ENCODE measurements around the gene ITIH2.

The ITIH2 gene

GRCh38 chr10:7717767-7718166 is 14.7 kb downstream of the ITIH2 start:
- no peak for DNase-seq
- peaks cover 0 to 6% of the 10 kb centered on the region in 2 donors for H3K27me3 ChIP-seq
- H3K27ac ChIP-seq, result no peak overlapping the region
- no peak overlapping the region for H3K4me3 ChIP-seq
- H3K4me1 ChIP-seq, result no peaks in the 10 kb centered on the region
- intact Hi-C loops (cut with DNase I; ENCODE audit: low total_unique reads), result no loop called here
- H3K9me3 ChIP-seq, result no peaks in the 10 kb centered on the region
- TF ChIP-seq, protein P1, sequence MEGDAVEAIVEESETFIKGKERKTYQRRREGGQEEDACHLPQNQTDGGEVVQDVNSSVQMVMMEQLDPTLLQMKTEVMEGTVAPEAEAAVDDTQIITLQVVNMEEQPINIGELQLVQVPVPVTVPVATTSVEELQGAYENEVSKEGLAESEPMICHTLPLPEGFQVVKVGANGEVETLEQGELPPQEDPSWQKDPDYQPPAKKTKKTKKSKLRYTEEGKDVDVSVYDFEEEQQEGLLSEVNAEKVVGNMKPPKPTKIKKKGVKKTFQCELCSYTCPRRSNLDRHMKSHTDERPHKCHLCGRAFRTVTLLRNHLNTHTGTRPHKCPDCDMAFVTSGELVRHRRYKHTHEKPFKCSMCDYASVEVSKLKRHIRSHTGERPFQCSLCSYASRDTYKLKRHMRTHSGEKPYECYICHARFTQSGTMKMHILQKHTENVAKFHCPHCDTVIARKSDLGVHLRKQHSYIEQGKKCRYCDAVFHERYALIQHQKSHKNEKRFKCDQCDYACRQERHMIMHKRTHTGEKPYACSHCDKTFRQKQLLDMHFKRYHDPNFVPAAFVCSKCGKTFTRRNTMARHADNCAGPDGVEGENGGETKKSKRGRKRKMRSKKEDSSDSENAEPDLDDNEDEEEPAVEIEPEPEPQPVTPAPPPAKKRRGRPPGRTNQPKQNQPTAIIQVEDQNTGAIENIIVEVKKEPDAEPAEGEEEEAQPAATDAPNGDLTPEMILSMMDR (IDR thresholded peaks at IDR 0.05), result no peak
- H3K36me3 ChIP-seq, result no peaks in the 10 kb centered on the region

DNA sequence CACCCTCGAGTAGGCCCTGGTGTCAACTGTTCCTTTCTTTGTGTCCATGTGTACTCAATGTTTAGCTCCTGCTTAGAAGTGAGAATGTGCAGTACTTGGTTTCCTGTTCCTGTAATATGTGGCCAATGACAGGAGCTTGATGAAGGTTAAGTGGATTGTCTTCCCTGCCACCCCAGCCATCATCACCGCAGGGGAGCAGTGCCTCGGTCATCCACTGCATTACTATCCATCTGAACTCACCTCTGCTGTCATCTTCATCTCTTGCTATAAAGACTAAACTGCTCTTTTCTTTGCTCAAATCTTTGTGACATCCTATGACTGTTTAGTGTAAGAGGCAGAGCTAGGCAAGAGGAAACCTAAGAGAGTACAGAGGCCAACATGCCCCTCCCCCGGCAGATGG is 15.6 kb downstream of the ITIH2 start:
- H3K9me3 ChIP-seq, result no peaks in the 10 kb centered on the region
- H3K36me3 ChIP-seq, result no peaks in the 10 kb centered on the region
- peaks cover 0 to 6% of the 10 kb centered on the region in 2 donors for H3K27me3 ChIP-seq
- intact Hi-C loops (cut with DNase I; ENCODE audit: low total_unique reads), result no loop called here
- H3K4me1 ChIP-seq, result no peaks in the 10 kb centered on the region
- TF ChIP-seq, protein P1 (IDR thresholded peaks at IDR 0.05), result no peak
- H3K27ac ChIP-seq, result no peak overlapping the region
- DNase-seq, result no peak
- H3K4me3 ChIP-seq, result no peak overlapping the region

DNA sequence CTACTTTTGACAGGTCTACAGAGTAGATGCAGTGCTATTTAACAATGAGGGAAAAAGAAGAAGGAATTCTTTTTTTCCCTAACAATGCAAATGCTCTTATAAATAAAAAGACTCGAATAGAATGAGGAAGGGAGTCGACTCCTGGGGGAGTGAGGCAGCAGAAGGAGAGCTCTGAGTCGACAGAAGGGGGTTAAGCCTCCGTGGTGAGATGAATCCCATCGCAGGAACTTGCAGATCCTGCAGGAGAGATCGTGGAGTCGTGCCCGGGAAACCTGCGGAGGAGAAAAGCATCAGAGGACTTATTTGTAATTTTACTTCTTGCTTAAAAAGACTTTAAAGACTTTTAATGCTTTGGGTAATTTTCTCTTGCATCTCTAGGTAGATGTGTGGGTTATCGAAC is 17.4 kb downstream of the ITIH2 start:
- intact Hi-C loops (cut with DNase I; ENCODE audit: low total_unique reads), result no loop called here
- H3K9me3 ChIP-seq, result no peaks in the 10 kb centered on the region
- TF ChIP-seq, protein P1 (IDR thresholded peaks at IDR 0.05), result no peak
- DNase-seq, result no peak
- H3K36me3 ChIP-seq, result no peaks in the 10 kb centered on the region
- H3K4me1 ChIP-seq, result no peaks in the 10 kb centered on the region
- H3K27me3 ChIP-seq, result peaks cover 0 to 7% of the 10 kb centered on the region in 2 donors
- no peak overlapping the region for H3K27ac ChIP-seq
- no peak overlapping the region for H3K4me3 ChIP-seq

DNA sequence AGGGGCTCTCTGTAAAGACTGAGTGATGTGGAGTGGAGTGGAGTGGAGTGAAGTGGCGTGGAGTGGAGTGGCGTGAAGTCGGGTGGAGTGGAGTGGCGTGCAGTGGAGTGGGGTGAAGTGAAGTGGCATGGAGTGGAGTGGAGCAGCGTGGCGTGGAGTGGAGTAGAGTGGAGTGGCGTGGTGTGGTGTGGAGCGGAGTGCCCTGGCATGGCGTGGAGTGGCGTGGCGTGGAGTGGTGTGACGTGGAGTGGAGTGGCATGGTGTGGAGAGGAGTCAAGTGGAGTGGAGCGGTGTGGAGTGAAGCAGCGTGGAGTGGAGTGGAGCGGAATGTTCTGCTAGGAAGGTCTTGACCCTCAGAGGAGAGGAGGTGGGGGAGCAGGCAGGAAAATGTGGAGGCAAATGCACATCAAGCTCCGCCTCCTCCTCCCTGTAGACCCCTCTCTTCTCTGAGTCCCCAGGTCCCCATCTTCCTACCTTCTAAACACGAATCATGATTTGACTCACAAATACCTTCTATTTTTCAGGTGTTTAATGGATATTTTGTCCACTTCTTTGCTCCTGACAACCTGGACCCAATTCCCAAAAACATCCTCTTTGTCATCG is 19.9 kb downstream of the ITIH2 start:
- Histone ChIP-seq H3K9me3 (no peaks in the 10 kb centered on the region), H3K4me3 (no peak overlapping the region), H3K4me1 (no peaks in the 10 kb centered on the region), H3K27ac (no peak overlapping the region), H3K27me3 (peaks cover 0 to 5% of the 10 kb centered on the region in 2 donors), H3K36me3 (no peaks in the 10 kb centered on the region)
- TF ChIP-seq, protein P1 (IDR thresholded peaks at IDR 0.05), result no peak
- intact Hi-C loops (cut with DNase I; ENCODE audit: low total_unique reads), result no loop called here
- DNase-seq, result no peak

DNA sequence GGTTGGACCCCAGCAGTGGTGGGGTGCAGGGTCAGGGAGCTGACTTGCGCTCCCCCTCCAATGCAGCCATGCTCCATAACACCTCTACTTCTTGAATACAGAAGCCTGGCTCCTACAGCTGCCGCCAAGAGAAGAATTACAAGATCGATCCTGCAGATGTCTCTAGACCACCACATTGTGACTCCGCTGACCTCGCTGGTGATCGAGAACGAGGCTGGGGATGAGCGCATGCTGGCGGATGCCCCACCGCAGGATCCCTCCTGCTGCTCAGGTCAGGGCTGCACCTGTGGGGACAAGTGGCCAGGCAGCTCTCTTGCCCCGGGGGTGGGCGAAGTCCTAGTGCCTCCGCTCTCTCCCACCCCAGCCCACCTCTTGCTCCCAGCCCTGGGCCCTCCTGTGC is 31.7 kb downstream of the ITIH2 start:
- TF ChIP-seq, protein P1 (IDR thresholded peaks at IDR 0.05), result no peak
- intact Hi-C loops (cut with DNase I; ENCODE audit: low total_unique reads), result no loop called here
- DNase-seq, result no peak
- no peak overlapping the region for H3K4me3 ChIP-seq
- H3K9me3 ChIP-seq, result no peaks in the 10 kb centered on the region
- H3K36me3 ChIP-seq, result no peaks in the 10 kb centered on the region
- no peaks in the 10 kb centered on the region for H3K27me3 ChIP-seq
- H3K27ac ChIP-seq, result no peak overlapping the region
- H3K4me1 ChIP-seq, result no peaks in the 10 kb centered on the region

Measured in tibial artery (tissue), 4 donors.